ENCODE results near the gene DNAH17. TPM values are rescaled to one million over a fixed set of nuclear protein-coding genes. Genes with fewer than 3 reads are reported as not detected.

DNAH17 gene
- total RNA-seq, 1 donor from 2014 or later, result 1.3 TPM

- no peaks in the 10 kb centered on the region for H3K9me3 Mint-ChIP-seq (ENCODE audit: unreplicated experiment)
- H3K27ac Mint-ChIP-seq (ENCODE audit: unreplicated experiment), result no peak overlapping the region
- H3K4me3 Mint-ChIP-seq (ENCODE audit: unreplicated experiment), result no peak overlapping the region
- no peak for DNase-seq
- no peak for TF ChIP-seq CTCF (IDR thresholded peaks at IDR 0.05; ENCODE audit: partially characterized antibody, unreplicated experiment)
- peaks cover 2% of the 10 kb centered on the region for H3K4me1 Mint-ChIP-seq (ENCODE audit: low read depth, unreplicated experiment)
- no peaks in the 10 kb centered on the region for H3K36me3 Mint-ChIP-seq (ENCODE audit: unreplicated experiment)
- peaks cover 3% of the 10 kb centered on the region for H3K27me3 Mint-ChIP-seq (ENCODE audit: unreplicated experiment)
These were observed 14.1 kb upstream of the DNAH17 start for GRCh38 chr17:78591263-78591671.

GRCh38 chr17:78589885-78590284, 12.7 kb upstream of the DNAH17 start:
- no peaks in the 10 kb centered on the region for H3K36me3 Mint-ChIP-seq (ENCODE audit: unreplicated experiment)
- H3K4me3 Mint-ChIP-seq (ENCODE audit: unreplicated experiment), result no peak overlapping the region
- H3K9me3 Mint-ChIP-seq (ENCODE audit: unreplicated experiment), result no peaks in the 10 kb centered on the region
- H3K4me1 Mint-ChIP-seq (ENCODE audit: low read depth, unreplicated experiment), result peaks cover 2% of the 10 kb centered on the region
- TF ChIP-seq CTCF (IDR thresholded peaks at IDR 0.05; ENCODE audit: partially characterized antibody, unreplicated experiment), result no peak
- no peak for DNase-seq
- peaks cover 3% of the 10 kb centered on the region for H3K27me3 Mint-ChIP-seq (ENCODE audit: unreplicated experiment)
- no peak overlapping the region for H3K27ac Mint-ChIP-seq (ENCODE audit: unreplicated experiment)

- H3K27me3 Mint-ChIP-seq (ENCODE audit: unreplicated experiment), result peaks cover 5% of the 10 kb centered on the region
- TF ChIP-seq CTCF (IDR thresholded peaks at IDR 0.05; ENCODE audit: partially characterized antibody, unreplicated experiment), result no peak
- peaks cover 2% of the 10 kb centered on the region for H3K4me1 Mint-ChIP-seq (ENCODE audit: low read depth, unreplicated experiment)
- H3K4me3 Mint-ChIP-seq (ENCODE audit: unreplicated experiment), result no peak overlapping the region
- DNase-seq, result no peak
- H3K27ac Mint-ChIP-seq (ENCODE audit: unreplicated experiment), result no peak overlapping the region
- no peaks in the 10 kb centered on the region for H3K36me3 Mint-ChIP-seq (ENCODE audit: unreplicated experiment)
- no peaks in the 10 kb centered on the region for H3K9me3 Mint-ChIP-seq (ENCODE audit: unreplicated experiment)
These were observed 12.0 kb upstream of the DNAH17 start for GRCh38 chr17:78589031-78589675.

GRCh38 chr17:78588258-78589030, 11.2 kb upstream of the DNAH17 start:
- peaks cover 6% of the 10 kb centered on the region for H3K27me3 Mint-ChIP-seq (ENCODE audit: unreplicated experiment)
- no peak overlapping the region for H3K27ac Mint-ChIP-seq (ENCODE audit: unreplicated experiment)
- TF ChIP-seq CTCF (IDR thresholded peaks at IDR 0.05; ENCODE audit: partially characterized antibody, unreplicated experiment), result no peak
- H3K4me1 Mint-ChIP-seq (ENCODE audit: low read depth, unreplicated experiment), result peaks cover 2% of the 10 kb centered on the region
- peaks cover 2% of the 10 kb centered on the region for H3K9me3 Mint-ChIP-seq (ENCODE audit: unreplicated experiment)
- no peak overlapping the region for H3K4me3 Mint-ChIP-seq (ENCODE audit: unreplicated experiment)
- H3K36me3 Mint-ChIP-seq (ENCODE audit: unreplicated experiment), result no peaks in the 10 kb centered on the region
- DNase-seq, result no peak
